Mucosa of descending colon (tissue), 3 donors: ENCODE measurements around the gene ZBTB20. TPM values are rescaled to one million over a fixed set of nuclear protein-coding genes. Genes with fewer than 3 reads are reported as not detected.

Source experiments
- ATAC-seq: fragments of 200-7000 bp; cut with Tn5 transposase; one replicate; pipeline ENCODE4 v1.9.1; 2020; ENCODE audit warnings: mild to moderate bottlenecking, moderate library complexity
- DNase-seq, 3 donors: peaks; one replicate each; pipeline ENCODE4 v3.0.0-alpha.2; 2020
- H3K36me3 ChIP-seq: fragments of 200-600 bp; one replicate; pipeline ENCODE4 v1.8.0; 2021; ENCODE audit warnings: low read depth, mild to moderate bottlenecking
- H3K4me1 ChIP-seq: fragments of 200-600 bp; one replicate; pipeline ENCODE4 v1.8.0; 2021; ENCODE audit warnings: low read depth, mild to moderate bottlenecking
- H3K4me3 ChIP-seq: fragments of 200-600 bp; one replicate; pipeline ENCODE4 v1.8.0; 2021; ENCODE audit warnings: mild to moderate bottlenecking
- H3K9me3 ChIP-seq: fragments of 200-600 bp; one replicate; pipeline ENCODE4 v1.8.0; 2021; ENCODE audit warnings: mild to moderate bottlenecking
- CTCF ChIP-seq: fragments of 200-600 bp; IDR thresholded peaks from one replicate; pipeline ENCODE4 v1.8.0; 2022; ENCODE audit warnings: antibody characterized with exemption, mild to moderate bottlenecking
- intact Hi-C, 2 donors: fragments of 100-400 bp; cut with DNase I in 1 of 2; cut with micrococcal nuclease in 1 of 2; formaldehyde crosslinking; loops; one replicate each; pipeline versions ENCODE4 v1.11.0 to v1.11.1; 2022; cut with DNase I, micrococcal nuclease
- total RNA-seq, 3 donors: library from RNA; stranded (reverse); fragmentation: NEBNext Ultra II Directional in 2 of 3; extraction: Animal tissue kit (Norgen Biotek cat#: 25700) in 2 of 3; gene quantifications; one replicate each; pipeline versions ENCODE4 v1.2.1 to v1.2.4, GENCODE V29; 2021 to 2023
- donor health status: DM: no; HTN: no; CAD: no; lungs with moderate emphysema.
- donor health status: DM: no; HTN: no; CAD: no.
- donor health status: DM: no; HTN: yes; CAD: no.

ZBTB20 gene
- total RNA-seq, 3 donors from 2014 or later = 30.6 to 85.6 (median 37.3) TPM

DNA sequence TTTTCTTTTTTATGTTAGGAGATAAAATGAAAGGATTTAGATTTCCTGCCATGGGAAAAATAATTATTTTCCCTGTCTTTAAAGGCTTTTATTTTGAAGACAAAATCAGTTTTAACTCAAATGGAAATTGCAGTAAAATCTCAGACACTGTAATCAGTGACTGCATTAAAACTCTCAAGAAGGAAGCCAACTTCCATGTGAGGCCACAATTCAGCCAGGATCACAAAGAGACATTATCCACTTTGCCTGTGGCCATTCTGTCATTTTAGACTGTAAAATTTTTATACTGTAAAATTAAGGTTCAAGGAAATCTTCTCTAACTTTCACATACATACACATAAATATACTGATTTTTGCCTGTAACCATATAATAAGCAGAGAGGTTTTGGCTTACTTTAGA lies 549.2 kb downstream of the ZBTB20 start:
- Histone ChIP-seq H3K4me3 (no peak overlapping the region), H3K4me1 (no peaks in the 10 kb centered on the region), H3K36me3 (no peaks in the 10 kb centered on the region), H3K9me3 (no peaks in the 10 kb centered on the region)
- DNase-seq = no peak
- intact Hi-C loops = no loop called here
- ATAC-seq = no peak
- no peak for TF ChIP-seq CTCF

DNA sequence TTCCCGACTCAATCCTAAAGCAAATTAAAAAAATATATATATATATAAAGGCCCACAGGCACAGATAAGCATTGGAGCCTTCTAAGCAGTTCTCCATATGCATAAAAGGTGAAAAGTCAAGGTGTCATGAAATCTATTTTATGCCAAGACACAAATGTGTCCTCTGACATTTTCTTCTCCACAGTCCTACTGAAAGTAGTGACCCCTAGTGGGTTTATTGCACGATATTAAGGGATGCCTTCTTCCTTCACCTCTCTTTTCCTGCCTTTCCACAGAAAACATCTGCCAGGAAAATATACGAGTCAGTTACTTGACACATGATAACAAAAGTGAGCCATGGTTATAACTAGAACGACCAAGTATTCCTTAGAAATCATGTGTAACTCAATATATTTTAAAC lies 550.1 kb downstream of the ZBTB20 start:
- TF ChIP-seq CTCF = no peak
- intact Hi-C loops = no loop called here
- DNase-seq (no peak), ATAC-seq (no peak)
- H3K4me1 ChIP-seq = no peaks in the 10 kb centered on the region
- H3K36me3 ChIP-seq = no peaks in the 10 kb centered on the region
- no peak overlapping the region for H3K4me3 ChIP-seq
- no peaks in the 10 kb centered on the region for H3K9me3 ChIP-seq

GRCh38 chr3:114596147-114596546 lies 550.9 kb downstream of the ZBTB20 start:
- H3K4me1 ChIP-seq = no peaks in the 10 kb centered on the region
- DNase-seq (no peak), ATAC-seq (no peak)
- no peak for TF ChIP-seq CTCF
- no peak overlapping the region for H3K4me3 ChIP-seq
- intact Hi-C loops = no loop called here
- H3K9me3 ChIP-seq = no peaks in the 10 kb centered on the region
- no peaks in the 10 kb centered on the region for H3K36me3 ChIP-seq

- intact Hi-C loops = no loop called here
- Histone ChIP-seq H3K4me3 (no peak overlapping the region), H3K4me1 (no peaks in the 10 kb centered on the region), H3K36me3 (no peaks in the 10 kb centered on the region), H3K9me3 (no peaks in the 10 kb centered on the region)
- DNase-seq = no peak
- no peak for ATAC-seq
- no peak for TF ChIP-seq CTCF
Observed at GRCh38 chr3:114595522-114596028, 551.5 kb downstream of the ZBTB20 start.

DNA sequence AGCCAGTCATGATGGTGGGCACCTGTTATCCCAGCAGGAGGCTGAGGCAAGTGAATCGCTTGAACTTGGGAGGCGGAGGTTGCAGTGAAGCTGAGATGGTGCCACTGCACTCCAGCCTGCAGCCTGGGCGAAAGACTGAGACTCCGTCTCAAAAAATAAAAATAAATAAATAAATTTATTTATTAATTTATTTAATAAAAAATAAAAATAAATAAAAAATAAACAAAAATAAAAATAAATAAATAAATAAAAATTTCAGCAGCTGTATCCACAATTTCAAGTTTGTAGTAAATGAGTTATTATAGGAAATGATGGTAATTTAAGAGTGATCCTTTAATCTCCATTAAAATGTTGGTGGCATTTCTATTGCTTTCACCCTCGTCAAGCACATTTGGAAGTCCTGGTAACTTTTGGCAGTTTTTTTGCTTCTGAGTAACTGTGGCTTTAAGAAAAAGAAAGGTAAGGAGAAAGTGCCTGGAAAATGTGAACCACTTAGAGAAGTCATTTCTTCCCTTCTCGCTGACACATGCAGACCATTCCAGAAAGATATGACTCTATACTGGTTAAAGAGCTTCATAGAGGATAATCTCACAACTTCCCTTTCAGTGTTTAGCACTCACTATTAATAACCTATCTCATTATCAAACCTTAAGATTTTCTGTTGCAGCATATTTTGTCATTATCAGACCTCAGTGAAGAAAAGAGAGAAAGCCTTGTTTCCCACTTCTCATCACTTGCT lies 556.6 kb downstream of the ZBTB20 start:
- no peak overlapping the region for H3K4me3 ChIP-seq
- intact Hi-C loops = no loop called here
- DNase-seq (no peak), ATAC-seq (no peak)
- TF ChIP-seq CTCF = no peak
- no peaks in the 10 kb centered on the region for H3K4me1 ChIP-seq
- no peaks in the 10 kb centered on the region for H3K36me3 ChIP-seq
- H3K9me3 ChIP-seq = no peaks in the 10 kb centered on the region
